A549 treated with AZD9567 at 1 μM for 4 hours (cell line): ENCODE measurements around the gene GDF9. TPM values are rescaled to one million over a fixed set of nuclear protein-coding genes. Genes with fewer than 3 reads are reported as not detected.

ENCODE experiments used
- total RNA-seq: library from RNA; stranded (reverse); fragments of 200-300 nt; extraction: Qiagen RNA extraction; gene quantifications from 5 replicates; pipeline ENCODE4 v1.2.3, GENCODE V29; 2022; ENCODE audit not compliant: insufficient read depth

Gene GDF9, protein sequence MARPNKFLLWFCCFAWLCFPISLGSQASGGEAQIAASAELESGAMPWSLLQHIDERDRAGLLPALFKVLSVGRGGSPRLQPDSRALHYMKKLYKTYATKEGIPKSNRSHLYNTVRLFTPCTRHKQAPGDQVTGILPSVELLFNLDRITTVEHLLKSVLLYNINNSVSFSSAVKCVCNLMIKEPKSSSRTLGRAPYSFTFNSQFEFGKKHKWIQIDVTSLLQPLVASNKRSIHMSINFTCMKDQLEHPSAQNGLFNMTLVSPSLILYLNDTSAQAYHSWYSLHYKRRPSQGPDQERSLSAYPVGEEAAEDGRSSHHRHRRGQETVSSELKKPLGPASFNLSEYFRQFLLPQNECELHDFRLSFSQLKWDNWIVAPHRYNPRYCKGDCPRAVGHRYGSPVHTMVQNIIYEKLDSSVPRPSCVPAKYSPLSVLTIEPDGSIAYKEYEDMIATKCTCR
- 0.07 to 0.33 TPM (median 0.24 TPM) in 4 of 5 replicates, not detected in the other for total RNA-seq

DNA sequence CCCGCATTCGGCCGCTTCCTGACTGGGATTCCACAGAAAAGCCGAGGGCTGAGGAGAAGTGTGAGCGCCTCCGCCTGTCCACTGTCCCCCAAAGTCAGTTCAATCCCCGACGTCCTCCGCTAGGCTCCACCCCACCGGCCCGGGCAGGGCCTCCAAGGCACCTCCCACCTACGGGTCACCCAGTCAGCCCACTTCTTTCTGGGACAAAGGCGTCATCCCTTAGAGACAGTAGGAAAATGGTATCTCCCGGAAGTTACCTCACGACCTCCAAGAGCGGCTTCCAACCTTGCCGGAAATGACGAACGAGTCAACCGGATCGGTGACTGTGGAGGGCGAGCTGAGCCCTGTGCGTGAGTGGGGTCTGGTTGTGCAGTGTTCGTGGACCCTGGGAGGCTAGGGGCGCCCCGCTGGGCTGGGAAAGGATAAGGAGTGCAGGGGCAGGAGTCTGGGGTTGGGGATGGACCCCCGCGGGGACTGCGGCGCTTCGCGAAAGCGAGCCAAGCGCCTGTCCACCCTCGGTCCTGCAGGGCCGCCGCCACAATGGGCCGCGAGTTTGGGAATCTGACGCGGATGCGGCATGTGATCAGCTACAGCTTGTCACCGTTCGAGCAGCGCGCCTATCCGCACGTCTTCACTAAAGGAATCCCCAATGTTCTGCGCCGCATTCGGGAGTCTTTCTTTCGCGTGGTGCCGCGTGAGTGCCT lies at the start of gene GDF9, which contains the start of gene UQCRQ:
Gene GDF9, minus strand, starts transcription at position 128 of the 704 bp plus-strand sequence. CDS start 1,936 bp downstream, outside the sequence.
Gene UQCRQ, plus strand, starts transcription at position 301 of the 704 bp plus-strand sequence. Its CDS starts 240 bp downstream, at position 541.

DNA sequence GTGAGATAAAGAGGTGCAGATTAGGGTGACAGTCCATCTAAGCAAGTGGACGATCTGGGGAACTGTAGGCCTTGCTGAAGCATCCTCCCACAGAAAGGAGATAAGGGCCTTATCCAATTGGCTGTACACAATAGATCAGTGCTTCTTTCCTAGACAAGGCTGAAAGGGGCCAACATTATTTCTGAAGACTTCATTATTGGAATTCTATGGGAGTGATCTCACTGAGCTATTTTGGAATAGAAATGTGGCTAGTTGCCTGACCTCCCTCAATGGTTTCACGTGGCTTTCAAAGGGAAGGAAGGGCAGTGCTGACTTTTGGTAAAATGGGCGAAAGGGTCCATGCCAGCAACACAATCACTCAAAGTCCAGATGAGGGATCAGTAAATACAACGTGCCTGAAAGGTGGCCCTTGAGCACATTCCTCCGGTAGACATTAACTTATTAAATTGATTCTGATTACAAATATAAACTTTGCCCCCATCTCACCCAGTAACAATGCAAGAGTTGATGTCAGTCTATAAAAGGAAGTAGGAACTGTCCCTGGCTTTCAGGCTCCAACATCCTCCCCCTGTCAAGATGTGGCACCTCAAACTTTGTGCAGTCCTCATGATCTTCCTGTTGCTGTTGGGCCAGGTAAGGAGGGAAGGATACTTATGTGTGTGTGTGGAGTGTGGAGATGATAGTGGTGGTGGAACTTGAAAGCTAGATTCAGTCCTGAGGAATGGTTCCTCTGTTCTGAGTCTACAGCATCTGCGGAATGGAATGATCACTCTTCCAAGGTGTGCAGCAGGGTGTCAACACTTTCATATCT lies 7.1 kb upstream of the GDF9 start, which contains the start of gene LEAP2:
Gene LEAP2, plus strand, starts transcription at position 550 of the 811 bp plus-strand sequence. Its CDS starts 27 bp downstream, at position 577.

DNA sequence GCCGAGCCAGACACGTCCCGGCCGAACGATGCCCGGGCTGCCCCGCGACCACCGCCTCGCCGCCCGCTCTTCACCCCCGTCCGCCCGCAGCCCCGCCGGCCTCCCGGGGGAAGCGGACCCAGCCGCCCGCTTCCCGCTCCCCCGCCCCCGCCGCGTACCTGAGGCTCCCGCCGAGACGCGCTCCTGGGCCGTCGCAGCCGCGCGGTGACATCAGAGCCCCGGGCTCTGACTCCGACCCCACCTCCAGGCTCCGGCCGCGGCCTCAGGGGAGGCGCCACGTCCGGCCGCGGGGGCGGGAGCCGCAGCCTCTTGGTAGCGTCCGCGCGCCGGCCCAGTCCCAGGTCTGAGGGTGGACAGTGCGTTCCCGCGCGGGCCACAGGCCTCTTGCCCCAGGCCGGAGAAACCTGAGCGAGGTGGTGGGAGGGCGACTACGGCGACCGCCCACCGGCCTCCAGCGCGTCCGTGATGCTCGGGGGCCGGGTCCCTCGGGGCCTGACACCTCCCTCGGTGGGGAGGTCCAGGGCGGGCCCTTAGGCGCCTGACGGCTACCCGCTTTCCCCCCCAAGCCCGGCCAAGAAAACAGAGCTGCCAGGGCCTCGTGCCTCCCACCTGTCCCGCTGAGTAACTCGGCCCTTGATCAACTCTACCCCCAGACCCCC lies 35.7 kb downstream of the GDF9 start, which contains the start of gene SHROOM1:
Gene SHROOM1, minus strand, starts transcription at position 212 of the 659 bp plus-strand sequence. CDS start 4,507 bp downstream, outside the sequence.

DNA sequence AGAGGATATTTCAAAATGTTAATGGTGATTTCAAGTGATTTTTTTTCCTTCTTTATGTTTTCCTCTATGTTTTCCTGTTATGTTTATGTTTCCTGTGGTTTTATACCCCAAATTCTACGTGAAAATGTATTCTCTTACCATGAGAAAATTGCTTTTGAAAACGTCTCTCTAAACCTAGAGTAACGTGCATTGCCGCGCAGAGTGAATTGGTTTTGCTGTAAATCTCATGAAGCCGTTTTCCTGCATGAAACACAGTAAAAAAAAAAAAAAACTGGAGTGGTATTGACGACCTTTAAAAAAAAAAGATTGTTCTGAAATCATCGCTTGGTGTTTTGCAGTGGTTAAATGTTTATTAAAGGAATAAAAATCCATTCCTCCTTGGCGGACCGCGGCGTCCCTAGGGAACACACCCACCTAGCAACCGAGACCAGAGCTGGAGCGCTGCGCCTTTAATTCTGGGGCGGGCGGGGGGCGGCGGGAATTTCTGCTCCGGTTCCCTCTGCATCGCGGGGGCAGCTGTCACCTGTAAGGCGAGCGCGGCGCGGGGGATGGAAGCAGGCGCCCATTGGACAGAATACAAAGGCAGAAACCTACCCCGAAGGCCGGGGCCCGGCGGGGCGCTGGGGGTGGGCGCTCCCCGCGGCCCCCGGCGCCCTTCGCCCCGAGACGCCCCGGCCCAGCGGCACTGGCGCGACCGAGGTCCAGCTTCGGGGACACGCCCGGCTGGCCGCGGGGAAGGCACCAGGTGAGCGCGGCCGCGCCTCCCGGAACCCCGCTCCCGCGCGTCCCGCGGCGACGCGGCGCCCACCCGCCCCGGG lies 53.3 kb downstream of the GDF9 start, which contains the start of gene SOWAHA:
Gene SOWAHA, plus strand, starts transcription at position 522 of the 818 bp plus-strand sequence. CDS start 320 bp downstream, outside the sequence.

Other genes starting within 250 kb of the GDF9 start
- gene IL13, start 208.3 kb downstream of the GDF9 start, total RNA-seq = 0.08 TPM in 1 of 5 replicates, not detected in the others
- gene IL4, start 192.5 kb downstream of the GDF9 start, total RNA-seq = not detected in 5 replicates
- 7.8 to 17.5 TPM (median 9.9 TPM) in 5 replicates for gene KIF3A, start 128.9 kb downstream of the GDF9 start, total RNA-seq
- 0.06 to 0.33 TPM (median 0.11 TPM) in 4 of 5 replicates, not detected in the other for gene CCNI2, start 119.0 kb downstream of the GDF9 start, total RNA-seq
- 15.0 to 20.6 TPM (median 19.3 TPM) in 5 replicates for gene SEPTIN8, start 89.2 kb downstream of the GDF9 start, total RNA-seq
- 0.09 to 0.14 TPM (median 0.09 TPM) in 4 of 5 replicates, not detected in the other for gene SOWAHA, start 53.2 kb downstream of the GDF9 start, total RNA-seq
- gene SHROOM1, start 35.8 kb downstream of the GDF9 start, total RNA-seq = 9.7 to 12.5 TPM (median 10.5 TPM) in 5 replicates
- 325 to 554 TPM (median 540 TPM) in 5 replicates for gene UQCRQ, start 173 bp upstream of the GDF9 start, total RNA-seq
- gene LEAP2, start 7.2 kb upstream of the GDF9 start, total RNA-seq = 0.75 to 1.3 TPM (median 0.88 TPM) in 4 of 5 replicates, not detected in the other
- gene AFF4, start 97.2 kb upstream of the GDF9 start, total RNA-seq = 19.2 to 38.9 TPM (median 27.1 TPM) in 5 replicates
- gene ZCCHC10, start 160.1 kb upstream of the GDF9 start, total RNA-seq = 26.2 to 31.2 TPM (median 28.4 TPM) in 5 replicates
- gene HSPA4, start 185.5 kb upstream of the GDF9 start, total RNA-seq = 166 to 189 TPM (median 182 TPM) in 5 replicates